KOPT-K1 (cell line): ENCODE measurements around the gene CDHR3.

Experiments used
- H3K27ac ChIP-seq: fragments of 200-600 bp; sonication (generic); 2 replicates; pipeline ENCODE4 v1.5.1; 2016; ENCODE audit warnings: antibody characterized with exemption, mild to moderate bottlenecking, low read depth, low read length; ENCODE audit not compliant: poor library complexity, severe bottlenecking
- H3K36me3 ChIP-seq: fragments of 200-600 bp; sonication (generic); 2 replicates; pipeline ENCODE4 v1.5.1; 2017; ENCODE audit warnings: antibody characterized with exemption, mild to moderate bottlenecking, low read length, moderate library complexity; ENCODE audit not compliant: insufficient read depth
- H3K9me3 ChIP-seq: fragments of 200-600 bp; sonication (generic); 2 replicates; pipeline ENCODE4 v1.5.1; 2017; ENCODE audit warnings: antibody characterized with exemption, low read length, mild to moderate bottlenecking; ENCODE audit not compliant: insufficient read depth, poor library complexity, severe bottlenecking

CDHR3 gene

DNA sequence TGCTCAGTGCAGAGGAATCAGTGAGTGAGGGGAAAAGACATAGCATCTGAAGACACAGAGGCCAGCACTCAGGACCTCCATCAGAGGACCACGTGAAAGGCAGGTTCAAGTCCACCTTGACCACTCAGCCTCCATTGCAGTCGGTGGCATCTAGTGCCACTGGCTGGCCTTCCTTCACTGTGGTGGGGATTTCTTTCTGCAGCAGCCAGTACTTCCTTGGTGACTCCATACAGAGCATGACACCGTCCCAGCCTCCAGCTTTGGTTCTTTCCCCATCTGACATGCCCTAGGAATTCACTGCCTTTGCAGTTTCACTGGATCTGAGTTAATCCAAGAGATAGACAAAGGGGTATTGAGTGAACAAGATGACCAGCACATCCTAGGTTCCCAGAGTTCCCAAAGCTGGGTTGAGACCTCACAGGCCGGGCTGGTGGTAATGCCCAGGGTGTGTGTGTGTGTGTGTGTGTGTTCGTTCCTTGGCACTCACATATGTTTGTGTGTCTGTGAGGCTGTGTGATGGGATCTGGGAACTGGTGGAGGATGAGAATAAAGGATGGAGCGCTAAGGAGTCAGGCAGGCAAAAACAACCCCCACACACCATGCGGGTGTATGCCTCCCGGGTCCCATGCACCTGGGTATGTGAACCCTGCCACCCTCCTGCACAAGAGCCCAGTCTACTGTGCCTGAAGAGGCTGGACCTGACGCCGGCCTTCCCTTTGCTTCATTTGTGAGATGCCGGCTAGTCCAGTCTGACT, 91.3 kb downstream of the CDHR3 start:
- Histone ChIP-seq H3K27ac (no peak overlapping the region), H3K36me3 (no peaks in the 10 kb centered on the region), H3K9me3 (peaks cover 6% of the 10 kb centered on the region)

GRCh38 chr7:106054971-106055532, 92.0 kb downstream of the CDHR3 start:
- H3K36me3 ChIP-seq = no peaks in the 10 kb centered on the region
- peaks cover 6% of the 10 kb centered on the region for H3K9me3 ChIP-seq
- H3K27ac ChIP-seq = no peak overlapping the region

- H3K27ac ChIP-seq = peak overlapping the region; percentile 22
- no peaks in the 10 kb centered on the region for H3K36me3 ChIP-seq
- no peaks in the 10 kb centered on the region for H3K9me3 ChIP-seq
These were observed 93.6 kb downstream of the CDHR3 start for GRCh38 chr7:106056513-106057203.

GRCh38 chr7:106057204-106057961, 94.3 kb downstream of the CDHR3 start:
- Histone ChIP-seq H3K36me3 (no peaks in the 10 kb centered on the region), H3K9me3 (no peaks in the 10 kb centered on the region), H3K27ac (peak overlapping the region; percentile 52)

- Histone ChIP-seq H3K9me3 (no peaks in the 10 kb centered on the region), H3K27ac (peak overlapping the region; percentile 52)
These were observed 95.2 kb downstream of the CDHR3 start for GRCh38 chr7:106057962-106058927.

GRCh38 chr7:106058928-106059324, 95.9 kb downstream of the CDHR3 start:
- Histone ChIP-seq H3K36me3 (no peaks in the 10 kb centered on the region), H3K9me3 (no peaks in the 10 kb centered on the region), H3K27ac (peak overlapping the region; percentile 52)

More at GRCh38 chr7:106057962-106058927, 95.2 kb downstream of the CDHR3 start:
- no peaks in the 10 kb centered on the region for H3K36me3 ChIP-seq

DNA sequence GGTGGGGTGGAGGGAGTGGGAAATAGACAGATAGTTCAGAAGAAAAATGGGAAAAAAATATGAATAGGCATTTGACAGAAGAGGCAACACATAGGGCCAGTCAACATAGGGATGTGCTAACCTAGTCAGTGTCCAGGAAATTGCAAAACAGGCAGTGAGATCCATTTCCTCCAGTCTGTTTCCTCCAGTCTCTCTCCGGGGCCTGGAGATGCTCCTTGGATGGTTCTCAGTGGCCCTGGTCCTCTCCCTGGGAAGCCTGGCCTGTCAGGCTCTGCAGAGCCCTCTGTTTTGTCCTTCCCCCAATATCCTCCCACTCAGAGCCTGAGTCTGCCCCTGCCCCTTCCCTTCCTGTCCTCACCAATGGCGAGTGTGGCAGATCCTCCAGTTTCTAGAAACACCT, 96.5 kb downstream of the CDHR3 start:
- no peaks in the 10 kb centered on the region for H3K36me3 ChIP-seq
- no peak overlapping the region for H3K27ac ChIP-seq
- no peaks in the 10 kb centered on the region for H3K9me3 ChIP-seq

DNA sequence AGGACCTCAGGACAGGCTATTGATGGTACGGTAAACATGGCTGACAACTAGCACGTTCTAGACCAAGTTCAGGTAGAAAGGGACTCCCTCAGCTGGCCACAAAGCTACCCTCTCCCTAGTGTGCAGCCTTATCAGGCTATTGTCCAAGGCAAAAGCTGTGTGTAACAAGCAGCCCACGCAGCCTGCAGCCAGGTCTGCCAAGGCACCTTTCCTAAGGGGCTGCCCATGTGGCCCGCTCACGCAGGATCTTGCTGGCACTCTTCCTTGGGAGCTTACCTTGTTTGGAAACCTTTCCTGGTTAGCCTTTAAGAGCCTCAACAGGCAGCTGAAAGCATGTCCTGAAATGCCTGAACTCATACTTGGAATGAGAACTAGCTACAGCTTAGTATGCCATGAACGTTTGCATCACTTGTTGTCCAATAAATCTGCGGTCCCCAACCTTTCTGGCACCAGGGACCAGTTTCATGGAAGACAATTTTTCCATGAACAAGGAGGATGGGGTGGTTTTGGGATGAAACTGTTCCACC, 97.4 kb downstream of the CDHR3 start:
- Histone ChIP-seq H3K9me3 (no peaks in the 10 kb centered on the region), H3K36me3 (no peaks in the 10 kb centered on the region), H3K27ac (no peak overlapping the region)

DNA sequence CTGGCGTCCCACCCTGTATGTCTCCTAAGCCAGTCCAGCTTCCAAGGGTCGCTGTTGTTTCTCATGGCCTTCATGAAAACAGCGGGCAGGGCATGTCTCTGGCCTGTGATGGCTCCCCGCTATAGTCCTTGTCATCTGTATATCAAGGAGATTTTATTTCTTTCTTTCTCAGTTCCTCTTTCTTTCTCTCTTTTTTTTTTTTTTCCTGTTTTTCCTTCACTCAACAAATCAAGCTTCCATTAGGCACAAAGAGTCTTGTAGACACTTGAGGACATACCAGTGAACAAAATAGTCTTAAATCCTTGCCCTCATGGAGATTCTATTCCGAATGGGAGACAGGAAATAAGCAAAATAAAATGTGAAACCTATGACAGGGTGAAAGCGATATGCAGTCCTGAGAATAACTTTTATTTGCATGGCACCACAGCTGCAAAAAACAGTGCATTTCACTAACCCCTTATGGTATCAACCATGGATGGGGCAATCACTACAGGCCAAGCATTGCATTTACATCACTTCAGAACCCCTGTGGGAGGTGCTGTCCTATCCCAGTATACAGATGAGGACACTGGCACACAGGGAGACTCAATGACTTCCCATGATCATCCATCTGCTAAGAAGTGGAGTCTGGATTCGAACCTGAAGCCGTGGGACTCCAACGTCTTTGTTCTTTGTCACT, 98.4 kb downstream of the CDHR3 start:
- H3K36me3 ChIP-seq = no peaks in the 10 kb centered on the region
- peak overlapping the region; percentile 39 for H3K27ac ChIP-seq
- H3K9me3 ChIP-seq = no peaks in the 10 kb centered on the region

- Histone ChIP-seq H3K27ac (peak overlapping the region; percentile 39), H3K9me3 (no peaks in the 10 kb centered on the region), H3K36me3 (no peaks in the 10 kb centered on the region)
These were observed 98.9 kb downstream of the CDHR3 start for GRCh38 chr7:106062006-106062405.

GRCh38 chr7:106062521-106062931, 99.5 kb downstream of the CDHR3 start:
- Histone ChIP-seq H3K36me3 (no peaks in the 10 kb centered on the region), H3K27ac (peak overlapping the region; percentile 39), H3K9me3 (no peaks in the 10 kb centered on the region)

- H3K27ac ChIP-seq = peak overlapping the region; percentile 39
These were observed 100.0 kb downstream of the CDHR3 start for GRCh38 chr7:106063024-106063423.

GRCh38 chr7:106063692-106064091, 100.6 kb downstream of the CDHR3 start:
- Histone ChIP-seq H3K27ac (peak overlapping the region; percentile 39), H3K9me3 (no peaks in the 10 kb centered on the region)

More at GRCh38 chr7:106063024-106063423, 100.0 kb downstream of the CDHR3 start:
- no peaks in the 10 kb centered on the region for H3K36me3 ChIP-seq
- H3K9me3 ChIP-seq = no peaks in the 10 kb centered on the region

More at GRCh38 chr7:106063692-106064091, 100.6 kb downstream of the CDHR3 start:
- no peaks in the 10 kb centered on the region for H3K36me3 ChIP-seq
